Upper lobe of left lung (tissue), 4 donors: Measurements from ENCODE around the gene FXR1.

Experiments used
- POLR2AphosphoS5 ChIP-seq, 2 donors: sonication (generic); formaldehyde crosslinking; IDR thresholded peaks; one replicate each; pipeline ENCODE4 v1.5.1; 2017; ENCODE audit warnings: antibody characterized with exemption in 2 of 2
- TF ChIP-seq, protein P1 (sequence below), 6 experiments: fragments of 450-650 bp in 4 of 6; fragments of 200-600 bp in 2 of 6; sonication (generic) in 2 of 6; IDR thresholded peaks; one replicate each; pipeline ENCODE4 v1.5.1; 2016 to 2019; ENCODE audit warnings: antibody characterized with exemption in 6 of 6

DNA sequence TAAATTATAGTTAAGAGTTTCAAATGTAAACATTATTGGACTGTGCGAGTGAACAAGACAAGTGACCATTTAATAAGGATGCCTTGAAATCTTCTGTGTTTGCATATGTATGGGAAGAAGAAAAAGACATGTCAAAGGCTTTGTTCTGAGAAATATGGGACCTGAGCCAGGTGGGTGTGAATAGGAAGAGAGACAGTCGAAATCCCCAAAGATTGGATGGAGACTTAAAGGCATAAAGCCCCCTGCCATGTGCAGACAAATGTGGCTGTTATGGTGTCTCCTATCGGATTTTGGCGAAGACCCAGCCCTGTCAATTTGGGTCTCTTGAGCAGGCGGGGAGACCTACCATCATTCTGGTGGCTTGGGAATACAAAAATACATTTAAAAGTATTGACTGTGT, 16.9 kb downstream of the FXR1 start:
- TF ChIP-seq, protein P1, sequence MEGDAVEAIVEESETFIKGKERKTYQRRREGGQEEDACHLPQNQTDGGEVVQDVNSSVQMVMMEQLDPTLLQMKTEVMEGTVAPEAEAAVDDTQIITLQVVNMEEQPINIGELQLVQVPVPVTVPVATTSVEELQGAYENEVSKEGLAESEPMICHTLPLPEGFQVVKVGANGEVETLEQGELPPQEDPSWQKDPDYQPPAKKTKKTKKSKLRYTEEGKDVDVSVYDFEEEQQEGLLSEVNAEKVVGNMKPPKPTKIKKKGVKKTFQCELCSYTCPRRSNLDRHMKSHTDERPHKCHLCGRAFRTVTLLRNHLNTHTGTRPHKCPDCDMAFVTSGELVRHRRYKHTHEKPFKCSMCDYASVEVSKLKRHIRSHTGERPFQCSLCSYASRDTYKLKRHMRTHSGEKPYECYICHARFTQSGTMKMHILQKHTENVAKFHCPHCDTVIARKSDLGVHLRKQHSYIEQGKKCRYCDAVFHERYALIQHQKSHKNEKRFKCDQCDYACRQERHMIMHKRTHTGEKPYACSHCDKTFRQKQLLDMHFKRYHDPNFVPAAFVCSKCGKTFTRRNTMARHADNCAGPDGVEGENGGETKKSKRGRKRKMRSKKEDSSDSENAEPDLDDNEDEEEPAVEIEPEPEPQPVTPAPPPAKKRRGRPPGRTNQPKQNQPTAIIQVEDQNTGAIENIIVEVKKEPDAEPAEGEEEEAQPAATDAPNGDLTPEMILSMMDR (IDR thresholded peaks at IDR 0.05), result no peak
- TF ChIP-seq POLR2AphosphoS5 (IDR thresholded peaks at IDR 0.05), result no peak
